Activated T-cell treated with anti-CD3 and anti-CD28 coated beads, Interleukin-2, amount 50 U/mL, for 72 hours (primary cell): ENCODE data around the gene KCNQ5. TPM values are rescaled to one million over a fixed set of nuclear protein-coding genes. Genes with fewer than 3 reads are reported as not detected.

ENCODE experiments used
- ATAC-seq, 2 donors: fragments of 150-1000 bp; cut with Tn5 transposase; replicated peaks in 1 of 2; 2 replicates each; pipeline ENCODE4 v1.10.0; 2021; ENCODE audit warnings: moderate library complexity in 2 of 2, mild to moderate bottlenecking in 1 of 2
- DNase-seq, 2 donors: peaks; one replicate each; pipeline ENCODE4 v3.0.0; 2021 to 2022; ENCODE audit warnings: mixed read lengths in 1 of 2
- H3K27ac Mint-ChIP-seq: one replicate; pipeline ENCODE4 v1.8.0; 2022; ENCODE audit warnings: mild to moderate bottlenecking, moderate library complexity, mixed read lengths
- H3K27me3 Mint-ChIP-seq: one replicate; pipeline ENCODE4 v1.8.0; 2022; ENCODE audit warnings: low read depth, mixed read lengths
- H3K36me3 Mint-ChIP-seq, 2 donors: one replicate each; pipeline ENCODE4 v1.8.0; 2022; ENCODE audit warnings: mixed read lengths in 2 of 2, mild to moderate bottlenecking in 1 of 2; ENCODE audit not compliant: insufficient read depth in 2 of 2
- H3K4me1 Mint-ChIP-seq: one replicate; pipeline ENCODE4 v1.8.0; 2022; ENCODE audit warnings: low read depth, mixed read lengths
- H3K4me3 Mint-ChIP-seq, 2 donors: one replicate each; pipeline ENCODE4 v1.8.0; 2022; ENCODE audit warnings: mild to moderate bottlenecking in 2 of 2, mixed read lengths in 2 of 2, moderate library complexity in 2 of 2
- H3K9me3 Mint-ChIP-seq, 2 donors: one replicate each; pipeline ENCODE4 v1.8.0; 2022; ENCODE audit warnings: mixed read lengths in 2 of 2
- total RNA-seq, 2 donors: library from RNA; stranded (reverse); gene quantifications; one replicate each; pipeline ENCODE4 v1.2.3, GENCODE V29; 2022

KCNQ5 gene
- total RNA-seq, 2 donors from 2014 or later: 6.1 to 9.8 TPM

DNA sequence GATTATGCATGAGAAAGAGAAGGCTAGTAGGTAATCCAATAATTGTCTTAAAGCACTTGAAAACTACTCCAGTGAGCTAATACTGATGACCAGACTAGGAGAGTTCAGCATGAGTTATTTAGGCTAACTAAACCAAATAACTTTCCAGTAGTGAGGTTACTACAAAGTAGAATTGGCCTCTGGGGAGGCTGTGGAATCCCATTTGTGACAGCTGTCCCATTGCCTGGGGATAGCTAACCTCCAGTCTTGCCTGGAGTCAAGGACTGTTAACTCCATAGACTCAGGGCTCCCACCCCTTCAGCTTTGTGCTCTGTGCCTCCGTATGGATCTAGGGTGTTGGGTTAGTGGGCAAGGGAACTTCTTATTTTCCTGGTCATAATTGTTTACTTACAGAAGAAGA lies 51.0 kb downstream of the KCNQ5 start:
- no peak for ATAC-seq
- Mint-ChIP-seq H3K9me3 (no peaks in the 10 kb centered on the region), H3K27ac (no peak overlapping the region), H3K36me3 (no peaks in the 10 kb centered on the region), H3K4me1 (peaks cover 17% of the 10 kb centered on the region), H3K27me3 (no peaks in the 10 kb centered on the region), H3K4me3 (no peak overlapping the region)
- no peak for DNase-seq

GRCh38 chr6:72674842-72675241 lies 53.0 kb downstream of the KCNQ5 start:
- Mint-ChIP-seq H3K27me3 (no peaks in the 10 kb centered on the region), H3K4me1 (peaks cover 6% of the 10 kb centered on the region), H3K27ac (no peak overlapping the region), H3K9me3 (no peaks in the 10 kb centered on the region), H3K4me3 (no peak overlapping the region), H3K36me3 (peaks cover 0 to 2% of the 10 kb centered on the region in 2 donors)
- DNase-seq (no peak), ATAC-seq (no peak)

- Mint-ChIP-seq H3K36me3 (peaks cover 0 to 2% of the 10 kb centered on the region in 2 donors), H3K4me3 (no peak overlapping the region), H3K9me3 (no peaks in the 10 kb centered on the region), H3K4me1 (peaks cover 6% of the 10 kb centered on the region), H3K27ac (no peak overlapping the region), H3K27me3 (no peaks in the 10 kb centered on the region)
- DNase-seq (no peak), ATAC-seq (no peak)
These were observed 53.5 kb downstream of the KCNQ5 start for GRCh38 chr6:72675396-72675795.

DNA sequence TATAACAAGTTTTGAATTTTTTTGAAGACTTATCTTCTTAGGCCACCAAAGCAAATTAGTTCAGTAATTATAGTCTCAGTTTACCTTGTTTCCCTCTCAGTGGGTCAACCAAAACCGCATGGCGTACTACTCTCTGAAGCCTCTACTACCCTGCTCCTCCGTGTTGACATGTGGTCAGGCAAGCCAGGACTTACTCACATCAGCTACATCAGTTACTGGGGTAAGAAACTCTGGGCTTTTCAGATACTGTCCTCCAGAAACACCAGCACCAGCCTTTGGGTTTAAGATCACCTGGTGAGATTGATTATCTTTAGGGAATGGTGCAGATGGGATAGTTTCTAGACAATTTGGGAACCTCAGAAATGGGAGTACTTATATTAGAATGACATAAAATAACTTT lies 55.1 kb downstream of the KCNQ5 start:
- Mint-ChIP-seq H3K4me1 (no peaks in the 10 kb centered on the region), H3K36me3 (peaks cover 0 to 2% of the 10 kb centered on the region in 2 donors), H3K9me3 (no peaks in the 10 kb centered on the region), H3K4me3 (no peak overlapping the region), H3K27ac (no peak overlapping the region), H3K27me3 (no peaks in the 10 kb centered on the region)
- ATAC-seq (no peak), DNase-seq (no peak)

GRCh38 chr6:72677740-72678139 lies 55.9 kb downstream of the KCNQ5 start:
- no peak overlapping the region for H3K4me3 Mint-ChIP-seq
- no peaks in the 10 kb centered on the region for H3K9me3 Mint-ChIP-seq
- H3K36me3 Mint-ChIP-seq: peaks cover 0 to 2% of the 10 kb centered on the region in 2 donors
- DNase-seq (no peak), ATAC-seq (no peak)
- H3K4me1 Mint-ChIP-seq: no peaks in the 10 kb centered on the region
- no peaks in the 10 kb centered on the region for H3K27me3 Mint-ChIP-seq
- no peak overlapping the region for H3K27ac Mint-ChIP-seq

DNA sequence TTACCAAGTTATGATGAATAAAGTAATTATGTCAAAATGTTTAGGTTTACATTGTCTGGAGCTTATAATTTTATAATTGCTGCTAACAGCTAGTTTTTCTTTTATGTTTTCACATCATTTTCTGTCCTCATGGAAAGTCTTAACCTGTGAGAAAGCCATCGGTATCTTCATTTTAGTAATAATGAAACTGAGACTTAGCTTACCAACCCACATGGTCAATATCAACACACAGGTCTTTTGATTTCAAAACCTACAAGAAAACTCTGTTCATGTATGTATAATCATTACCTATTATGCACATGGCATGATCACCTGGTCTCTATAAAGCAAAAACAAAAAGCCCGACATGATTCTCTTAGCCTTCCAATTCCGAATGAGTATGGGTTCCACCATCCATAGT lies 61.9 kb downstream of the KCNQ5 start:
- DNase-seq (no peak), ATAC-seq (peak; percentile 63 to 74)
- Mint-ChIP-seq H3K27me3 (no peaks in the 10 kb centered on the region), H3K27ac (no peak overlapping the region), H3K9me3 (no peaks in the 10 kb centered on the region), H3K4me1 (peaks cover 11% of the 10 kb centered on the region), H3K4me3 (peak overlapping the region; percentile 23 to 36), H3K36me3 (peaks cover 0 to 1% of the 10 kb centered on the region in 2 donors)

DNA sequence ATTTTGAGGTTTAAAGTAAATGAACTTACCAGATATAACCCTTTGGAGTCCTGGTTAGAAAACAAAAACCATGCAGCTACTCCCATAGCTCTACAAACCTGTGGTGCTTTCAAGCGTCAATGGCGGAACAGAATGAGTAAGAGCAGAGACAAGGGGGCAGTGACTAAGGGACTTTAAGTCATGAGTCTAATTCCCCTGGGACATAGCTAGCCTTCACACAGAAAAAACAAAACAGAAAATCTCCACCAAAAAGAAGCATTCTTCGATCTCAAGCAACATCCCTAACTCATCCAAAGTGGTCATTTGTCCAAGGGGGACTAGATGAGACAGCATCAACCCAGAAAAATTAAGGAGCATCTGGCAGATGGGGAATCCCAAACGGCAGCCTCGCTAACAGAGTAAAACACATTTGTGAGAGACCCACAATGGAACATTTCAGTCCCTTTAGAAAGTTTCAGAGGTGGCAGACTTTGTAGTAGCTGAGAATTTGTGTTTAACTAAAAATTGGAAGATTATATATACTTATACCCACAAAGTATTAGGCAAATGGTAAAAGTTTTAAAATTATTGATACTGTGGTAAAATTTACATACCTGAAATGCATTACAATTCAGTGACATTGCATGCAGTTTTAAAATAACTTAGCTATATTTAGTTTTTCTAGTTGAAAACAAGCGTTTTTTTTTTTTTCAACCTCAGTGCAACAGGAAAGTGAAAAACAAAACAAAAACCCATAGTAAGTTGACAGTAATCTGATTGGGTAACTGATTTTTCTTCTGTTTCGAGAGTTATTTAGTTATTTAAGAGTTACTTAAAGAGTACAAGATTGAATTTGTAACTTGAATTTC lies 67.5 kb downstream of the KCNQ5 start:
- Mint-ChIP-seq H3K27me3 (no peaks in the 10 kb centered on the region), H3K36me3 (peaks cover 0 to 1% of the 10 kb centered on the region in 2 donors), H3K9me3 (no peaks in the 10 kb centered on the region), H3K4me1 (peaks cover 6% of the 10 kb centered on the region), H3K4me3 (no peak overlapping the region), H3K27ac (no peak overlapping the region)
- DNase-seq (no peak), ATAC-seq (no peak)

GRCh38 chr6:72691249-72691648 lies 69.4 kb downstream of the KCNQ5 start:
- Mint-ChIP-seq H3K4me3 (no peak overlapping the region), H3K4me1 (peaks cover 6% of the 10 kb centered on the region), H3K36me3 (peaks cover 0 to 3% of the 10 kb centered on the region in 2 donors), H3K9me3 (no peaks in the 10 kb centered on the region), H3K27me3 (no peaks in the 10 kb centered on the region), H3K27ac (no peak overlapping the region)
- no peak for ATAC-seq
- DNase-seq: no peak

DNA sequence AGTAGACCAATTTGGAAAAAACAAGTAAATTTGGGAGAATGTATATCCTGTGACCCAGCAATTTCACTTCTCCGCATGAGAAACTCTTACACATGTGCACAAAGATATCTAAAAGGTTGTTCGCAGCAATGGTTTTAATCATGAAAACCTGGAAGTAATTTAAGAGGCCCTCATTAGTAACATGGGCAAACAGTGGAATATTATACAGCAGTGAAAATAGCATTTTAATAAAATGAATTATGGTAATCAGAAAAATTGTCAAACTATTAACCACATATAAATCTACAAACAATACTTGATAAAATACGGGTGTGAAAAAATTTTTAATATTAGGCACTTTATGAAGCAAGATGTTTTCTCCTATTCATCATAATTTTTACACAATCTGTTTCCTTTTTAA lies 74.2 kb downstream of the KCNQ5 start:
- ATAC-seq: no peak
- no peaks in the 10 kb centered on the region for H3K4me1 Mint-ChIP-seq
- no peak overlapping the region for H3K4me3 Mint-ChIP-seq
- H3K9me3 Mint-ChIP-seq: no peaks in the 10 kb centered on the region
- no peak for DNase-seq
- no peaks in the 10 kb centered on the region for H3K27me3 Mint-ChIP-seq
- H3K27ac Mint-ChIP-seq: no peak overlapping the region
- H3K36me3 Mint-ChIP-seq: peaks cover 0 to 1% of the 10 kb centered on the region in 2 donors

DNA sequence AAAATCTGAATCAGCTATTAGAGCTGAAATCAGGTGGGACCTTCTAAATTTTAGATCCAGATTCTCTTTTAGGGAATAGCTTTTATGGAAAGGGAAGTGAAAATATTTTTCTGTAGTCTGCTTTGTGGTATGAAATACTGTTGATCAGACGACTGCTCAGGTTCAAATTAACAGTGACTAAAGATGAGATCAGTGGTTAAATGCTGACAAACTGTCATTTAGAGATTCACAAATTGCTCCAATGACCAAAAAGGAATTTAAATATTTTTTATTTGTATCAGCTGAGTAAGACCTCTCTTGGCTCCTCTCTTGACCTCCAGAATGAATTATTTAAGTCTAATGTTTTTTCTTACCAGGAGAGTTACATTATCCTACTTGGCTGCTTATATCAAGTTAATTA lies 77.3 kb downstream of the KCNQ5 start:
- Mint-ChIP-seq H3K4me3 (no peak overlapping the region), H3K36me3 (peaks cover 0 to 1% of the 10 kb centered on the region in 2 donors), H3K4me1 (no peaks in the 10 kb centered on the region), H3K27me3 (no peaks in the 10 kb centered on the region), H3K9me3 (no peaks in the 10 kb centered on the region), H3K27ac (no peak overlapping the region)
- DNase-seq: no peak
- no peak for ATAC-seq

DNA sequence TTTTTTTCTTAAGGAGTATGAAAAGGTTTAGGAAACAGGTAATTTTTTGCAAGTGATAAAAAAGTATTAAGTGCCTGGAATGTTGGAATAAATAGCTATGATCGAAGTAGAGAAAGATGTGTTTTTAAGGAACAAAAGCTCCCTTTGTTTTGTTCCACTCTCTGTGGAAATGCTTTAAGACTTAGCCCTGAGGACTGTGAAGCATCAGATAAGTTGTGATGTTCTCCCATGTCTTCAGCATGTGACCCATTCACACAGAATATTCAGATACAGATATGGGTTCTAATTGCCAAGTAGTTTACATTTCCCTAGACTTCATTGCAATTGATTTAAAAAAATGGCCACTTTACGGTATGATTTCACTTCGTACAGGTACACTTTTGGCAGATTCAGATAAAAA lies 80.6 kb downstream of the KCNQ5 start:
- Mint-ChIP-seq H3K27me3 (no peaks in the 10 kb centered on the region), H3K4me3 (no peak overlapping the region), H3K36me3 (no peaks in the 10 kb centered on the region), H3K27ac (no peak overlapping the region), H3K4me1 (no peaks in the 10 kb centered on the region), H3K9me3 (no peaks in the 10 kb centered on the region)
- DNase-seq: no peak
- ATAC-seq: no peak

DNA sequence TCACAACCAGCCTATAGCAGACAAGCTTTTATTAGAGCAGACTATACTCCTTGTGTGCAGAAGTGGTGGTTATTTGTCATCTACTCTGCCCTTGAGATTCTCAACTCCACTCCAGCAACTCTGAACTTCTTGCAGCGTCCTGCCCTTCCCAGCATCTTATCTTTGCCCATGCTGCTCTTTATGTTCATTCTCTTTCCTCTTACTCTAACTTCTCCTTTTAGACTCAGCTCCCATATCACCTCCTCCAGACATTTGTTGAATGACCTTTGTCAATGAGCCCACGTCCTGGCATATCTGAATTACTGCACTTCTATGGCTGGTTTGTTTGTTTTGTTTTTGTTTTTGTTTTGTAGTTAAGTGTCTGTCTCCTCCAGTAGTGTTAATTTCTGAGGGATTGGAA lies 81.2 kb downstream of the KCNQ5 start:
- no peak for ATAC-seq
- H3K4me3 Mint-ChIP-seq: no peak overlapping the region
- no peak for DNase-seq
- no peaks in the 10 kb centered on the region for H3K27me3 Mint-ChIP-seq
- H3K36me3 Mint-ChIP-seq: no peaks in the 10 kb centered on the region
- H3K27ac Mint-ChIP-seq: no peak overlapping the region
- H3K4me1 Mint-ChIP-seq: no peaks in the 10 kb centered on the region
- no peaks in the 10 kb centered on the region for H3K9me3 Mint-ChIP-seq

GRCh38 chr6:72704979-72705378 lies 83.1 kb downstream of the KCNQ5 start:
- ATAC-seq (no peak), DNase-seq (no peak)
- no peak overlapping the region for H3K4me3 Mint-ChIP-seq
- no peaks in the 10 kb centered on the region for H3K27me3 Mint-ChIP-seq
- peaks cover 0 to 1% of the 10 kb centered on the region in 2 donors for H3K36me3 Mint-ChIP-seq
- no peaks in the 10 kb centered on the region for H3K4me1 Mint-ChIP-seq
- H3K9me3 Mint-ChIP-seq: no peaks in the 10 kb centered on the region
- no peak overlapping the region for H3K27ac Mint-ChIP-seq

- H3K4me3 Mint-ChIP-seq: no peak overlapping the region
- H3K9me3 Mint-ChIP-seq: peaks cover 0 to 3% of the 10 kb centered on the region in 2 donors
- no peak overlapping the region for H3K27ac Mint-ChIP-seq
- peaks cover 0 to 1% of the 10 kb centered on the region in 2 donors for H3K36me3 Mint-ChIP-seq
- DNase-seq (no peak), ATAC-seq (no peak)
- no peaks in the 10 kb centered on the region for H3K4me1 Mint-ChIP-seq
- no peaks in the 10 kb centered on the region for H3K27me3 Mint-ChIP-seq
These were observed 87.6 kb downstream of the KCNQ5 start for GRCh38 chr6:72709431-72709830.
